PC-9 (cell line): Measurements from ENCODE around the gene OR1D5. TPM values are rescaled to one million over a fixed set of nuclear protein-coding genes. Genes with fewer than 3 reads are reported as not detected.

Source experiments
- BruUV-seq: library from RNA; stranded (reverse); fragments of 400-500 nt; replicated peaks from 2 replicates; lab custom pipeline; 2021; lab: Mats Ljungman, UMichigan
- CTCF ChIA-PET: fragments of 300-600 bp; sonication (Branson Sonifier 250); formaldehyde crosslinking; loops from one replicate; lab custom pipeline; 2022; ENCODE audit warnings: antibody characterized with exemption; lab: Charles Lee
- POLR2A ChIA-PET: fragments of 300-600 bp; sonication (Branson Sonifier 250); formaldehyde crosslinking; loops from one replicate; lab custom pipeline; 2022; ENCODE audit warnings: antibody characterized with exemption; ENCODE audit not compliant: unreplicated experiment; lab: Charles Lee
- DNase-seq, 2 experiments: peaks; one replicate each; pipeline versions ENCODE4 v3.0.0 to v3.0.0-alpha.2; 2015 to 2022; ENCODE audit warnings: mixed read lengths in 1 of 2
- H2AFZ ChIP-seq: fragments of 200-600 bp; sonication (generic); 2 replicates; pipeline ENCODE4 v1.8.1; 2017; ENCODE audit warnings: antibody characterized with exemption
- H3F3A ChIP-seq: fragments of 200-600 bp; sonication (generic); 2 replicates; pipeline ENCODE4 v1.8.1; 2017; ENCODE audit warnings: antibody characterized with exemption, mild to moderate bottlenecking, low read depth; ENCODE audit not compliant: insufficient read depth
- H3K27ac ChIP-seq: fragments of 200-600 bp; sonication (generic); 2 replicates; pipeline ENCODE4 v1.6.1; 2016; ENCODE audit warnings: mixed run types
- H3K27me3 ChIP-seq: fragments of 200-600 bp; sonication (generic); 2 replicates; pipeline ENCODE4 v1.6.1; 2016; ENCODE audit warnings: low read depth, mixed run types; ENCODE audit not compliant: insufficient read depth
- H3K36me3 ChIP-seq: fragments of 200-600 bp; sonication (generic); 2 replicates; pipeline ENCODE4 v1.6.1; 2016; ENCODE audit warnings: low read depth, mixed run types
- H3K4me1 ChIP-seq: fragments of 200-600 bp; sonication (generic); replicated peaks from 2 replicates; pipeline ENCODE4 v1.6.1; 2016; ENCODE audit warnings: mixed run types; ENCODE audit not compliant: insufficient read depth
- H3K4me2 ChIP-seq: fragments of 200-600 bp; sonication (generic); 2 replicates; pipeline ENCODE4 v1.6.1; 2017; ENCODE audit warnings: mixed run types
- H3K4me3 ChIP-seq: fragments of 200-600 bp; sonication (generic); 2 replicates; pipeline ENCODE4 v1.6.1; 2016; ENCODE audit warnings: mixed run types
- H3K79me2 ChIP-seq: fragments of 200-600 bp; sonication (generic); 2 replicates; pipeline ENCODE4 v1.6.1; 2017; ENCODE audit warnings: low read depth, mixed run types
- H3K9me2 ChIP-seq: fragments of 200-600 bp; sonication (generic); 2 replicates; pipeline ENCODE4 v1.8.1; 2017; ENCODE audit warnings: mild to moderate bottlenecking; ENCODE audit not compliant: insufficient read depth
- H3K9me3 ChIP-seq: fragments of 200-600 bp; sonication (generic); 2 replicates; pipeline ENCODE4 v1.8.1; 2016; ENCODE audit warnings: low read depth; ENCODE audit not compliant: insufficient read depth
- H4K20me1 ChIP-seq: fragments of 200-600 bp; sonication (generic); 2 replicates; pipeline ENCODE4 v1.8.1; 2017; ENCODE audit not compliant: insufficient read depth
- EZH2 ChIP-seq: fragments of 200-600 bp; sonication (generic); IDR thresholded peaks from 2 replicates; pipeline ENCODE4 v1.8.0; 2017; ENCODE audit warnings: antibody characterized with exemption, low read depth
- intact Hi-C: fragments of 100-400 bp; cut with micrococcal nuclease; formaldehyde crosslinking; loops from one replicate; pipeline ENCODE4 v1.10.0; 2022; ENCODE audit not compliant: unreplicated experiment
- total RNA-seq: library from RNA; stranded (reverse); gene quantifications from 2 replicates; pipeline ENCODE4 v1.2.3, GENCODE V29; 2021
- TF ChIP-seq, protein P1 (sequence below): fragments of 200-600 bp; sonication (generic); conservative IDR thresholded peaks from 2 replicates; pipeline ENCODE4 v1.6.1; 2017; ENCODE audit warnings: mixed run types, antibody characterized with exemption, mild to moderate bottlenecking, moderate library complexity

The OR1D5 gene
- total RNA-seq, 1 experiment from 2014 or later, result not detected

DNA sequence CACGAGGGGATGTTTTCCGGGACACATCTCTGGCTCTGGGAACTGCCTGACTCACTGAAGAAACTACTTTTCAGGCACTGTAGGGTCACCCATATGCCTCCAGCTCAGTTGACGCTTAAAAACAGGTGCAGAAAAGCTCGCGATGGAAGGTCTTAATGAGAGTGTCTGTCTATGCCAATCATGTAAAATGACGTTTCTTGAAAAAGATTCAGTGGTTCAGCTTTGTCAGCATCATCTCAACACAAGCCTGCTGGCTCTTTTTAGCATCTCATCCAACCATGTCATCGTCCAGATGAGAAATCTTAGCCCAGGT is 27.5 kb downstream of the OR1D5 start:
- ChIA-PET CTCF (interaction anchor here (0.6 kb wide), 1 partner anchor 118 kb away, joined by 3 read pairs; no protein-coding TSS in a partner anchor), POLR2A (no interaction called here)
- no peak overlapping the region for H2AFZ ChIP-seq
- H3K27ac ChIP-seq, result no peak overlapping the region
- no peaks in the 10 kb centered on the region for H3K4me1 ChIP-seq
- peaks cover 2% of the 10 kb centered on the region; the same call in 1 of the 2 replicates for H3K27me3 ChIP-seq
- TF ChIP-seq EZH2, result no peak
- TF ChIP-seq, protein P1, sequence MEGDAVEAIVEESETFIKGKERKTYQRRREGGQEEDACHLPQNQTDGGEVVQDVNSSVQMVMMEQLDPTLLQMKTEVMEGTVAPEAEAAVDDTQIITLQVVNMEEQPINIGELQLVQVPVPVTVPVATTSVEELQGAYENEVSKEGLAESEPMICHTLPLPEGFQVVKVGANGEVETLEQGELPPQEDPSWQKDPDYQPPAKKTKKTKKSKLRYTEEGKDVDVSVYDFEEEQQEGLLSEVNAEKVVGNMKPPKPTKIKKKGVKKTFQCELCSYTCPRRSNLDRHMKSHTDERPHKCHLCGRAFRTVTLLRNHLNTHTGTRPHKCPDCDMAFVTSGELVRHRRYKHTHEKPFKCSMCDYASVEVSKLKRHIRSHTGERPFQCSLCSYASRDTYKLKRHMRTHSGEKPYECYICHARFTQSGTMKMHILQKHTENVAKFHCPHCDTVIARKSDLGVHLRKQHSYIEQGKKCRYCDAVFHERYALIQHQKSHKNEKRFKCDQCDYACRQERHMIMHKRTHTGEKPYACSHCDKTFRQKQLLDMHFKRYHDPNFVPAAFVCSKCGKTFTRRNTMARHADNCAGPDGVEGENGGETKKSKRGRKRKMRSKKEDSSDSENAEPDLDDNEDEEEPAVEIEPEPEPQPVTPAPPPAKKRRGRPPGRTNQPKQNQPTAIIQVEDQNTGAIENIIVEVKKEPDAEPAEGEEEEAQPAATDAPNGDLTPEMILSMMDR, result no peak
- no peaks in the 10 kb centered on the region for H3K79me2 ChIP-seq
- no peaks in the 10 kb centered on the region for H3K36me3 ChIP-seq
- BruUV-seq, result no TSS peak
- no peak overlapping the region for H3K4me3 ChIP-seq
- intact Hi-C loops, result no loop called here
- H3K9me2 ChIP-seq, result no peaks in the 10 kb centered on the region
- no peak for DNase-seq
- H3K4me2 ChIP-seq, result no peak overlapping the region
- no peaks in the 10 kb centered on the region for H3K9me3 ChIP-seq
- peaks cover 3% of the 10 kb centered on the region; the same call in 1 of the 2 replicates for H3F3A ChIP-seq
- no peaks in the 10 kb centered on the region for H4K20me1 ChIP-seq

DNA sequence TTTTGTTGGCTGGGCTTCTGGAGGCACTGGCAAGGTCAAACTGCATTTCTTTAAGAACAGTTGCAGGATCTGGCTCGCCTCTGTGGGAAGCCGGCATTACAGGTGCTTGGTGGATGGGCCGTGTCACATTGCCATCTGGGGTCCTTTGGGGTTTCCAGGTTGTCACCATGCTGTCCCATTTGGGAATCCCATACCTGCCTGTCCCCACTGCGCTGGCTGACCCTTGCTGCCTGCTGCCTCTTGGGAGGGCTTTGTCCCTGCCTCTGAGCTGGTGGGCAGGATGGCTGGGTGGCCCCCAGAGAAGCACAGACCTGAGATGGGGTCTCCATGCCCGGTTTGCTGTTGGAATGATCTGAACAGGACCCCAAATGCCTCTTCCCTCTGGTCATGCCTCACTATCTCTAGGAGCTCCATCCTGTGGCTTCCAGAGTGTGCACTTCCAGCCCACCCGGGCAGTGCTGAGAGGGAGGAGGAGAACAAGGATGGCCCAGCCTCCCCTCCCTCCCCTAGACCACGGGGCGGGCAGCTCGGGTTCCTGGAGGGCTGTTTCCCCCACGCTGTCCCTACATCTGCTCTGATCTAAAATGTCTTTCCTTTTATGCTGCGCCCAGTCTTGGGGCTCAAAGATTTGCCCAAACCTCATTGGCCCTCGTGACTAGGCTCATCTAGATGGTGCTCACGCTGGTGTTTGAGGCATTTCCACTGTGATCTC is 28.0 kb downstream of the OR1D5 start:
- H2AFZ ChIP-seq, result no peak overlapping the region
- no peaks in the 10 kb centered on the region for H3K4me1 ChIP-seq
- POLR2A ChIA-PET, result no interaction called here
- intact Hi-C loops, result no loop called here
- DNase-seq, result no peak
- no peaks in the 10 kb centered on the region for H3K36me3 ChIP-seq
- H3K27ac ChIP-seq, result no peak overlapping the region
- no peaks in the 10 kb centered on the region for H4K20me1 ChIP-seq
- no peaks in the 10 kb centered on the region for H3K27me3 ChIP-seq
- no peak for TF ChIP-seq EZH2
- TF ChIP-seq, protein P1, result no peak
- no peaks in the 10 kb centered on the region for H3K9me3 ChIP-seq
- no peaks in the 10 kb centered on the region for H3K79me2 ChIP-seq
- no peaks in the 10 kb centered on the region for H3K9me2 ChIP-seq
- H3F3A ChIP-seq, result peaks cover 3% of the 10 kb centered on the region; the same call in 1 of the 2 replicates
- no peak overlapping the region for H3K4me2 ChIP-seq
- no TSS peak for BruUV-seq
- no peak overlapping the region for H3K4me3 ChIP-seq
- CTCF ChIA-PET, result no interaction called here

DNA sequence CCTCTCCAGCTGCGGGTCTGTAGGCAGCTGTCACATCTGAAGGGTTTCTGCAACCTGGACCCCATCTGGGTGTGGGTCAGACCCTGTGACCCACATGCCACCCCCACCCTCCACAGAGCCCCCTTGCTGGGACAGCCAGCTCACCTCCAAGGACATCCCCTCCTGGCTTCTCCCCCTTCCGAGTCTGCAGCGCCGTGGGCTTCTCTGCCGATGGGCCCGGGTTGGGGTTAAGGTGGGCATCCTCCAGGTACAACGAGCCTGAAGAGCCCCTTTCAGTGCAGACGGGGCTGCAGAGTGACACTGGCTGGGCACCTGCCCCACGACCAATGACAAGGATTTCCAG is 28.9 kb downstream of the OR1D5 start:
- POLR2A ChIA-PET, result no interaction called here

More for the DNA sequence above, 28.9 kb downstream of the OR1D5 start:
- Histone ChIP-seq H3K4me2 (no peak overlapping the region), H3K27me3 (no peaks in the 10 kb centered on the region), H3K4me3 (no peak overlapping the region), H3K9me3 (no peaks in the 10 kb centered on the region), H4K20me1 (no peaks in the 10 kb centered on the region), H3F3A (peaks cover 3% of the 10 kb centered on the region; the same call in 1 of the 2 replicates), H2AFZ (no peak overlapping the region), H3K9me2 (no peaks in the 10 kb centered on the region), H3K79me2 (no peaks in the 10 kb centered on the region), H3K4me1 (no peaks in the 10 kb centered on the region), H3K27ac (no peak overlapping the region), H3K36me3 (no peaks in the 10 kb centered on the region)
- DNase-seq, result no peak
- CTCF ChIA-PET, result no interaction called here
- intact Hi-C loops, result no loop called here
- BruUV-seq, result no TSS peak
- no peak for TF ChIP-seq EZH2
- TF ChIP-seq, protein P1, result no peak
